Fibroblast of lung (primary cell): Measurements from ENCODE around the gene STAT5A. TPM values are rescaled to one million over a fixed set of nuclear protein-coding genes. Genes with fewer than 3 reads are reported as not detected.

Source experiments
- DNase-seq, 2 donors: peaks; one replicate each; pipeline versions ENCODE4 v3.0.0 to v3.0.0-alpha.2; 2010; ENCODE audit warnings: low read depth in 2 of 2
- H2AFZ ChIP-seq: 2 replicates; pipeline ENCODE4 v1.5.1; 2012; ENCODE audit warnings: low read length, control low read depth, inconsistent platforms
- H3K27ac ChIP-seq: 2 replicates; pipeline ENCODE4 v1.5.1; 2011; ENCODE audit warnings: low read length, control low read depth; ENCODE audit not compliant: insufficient read depth
- H3K27me3 ChIP-seq: 2 replicates; pipeline ENCODE4 v1.5.1; 2011; ENCODE audit warnings: mild to moderate bottlenecking, low read length; ENCODE audit not compliant: control insufficient read depth, insufficient read depth
- H3K36me3 ChIP-seq: 2 replicates; pipeline ENCODE4 v1.5.1; 2011; ENCODE audit warnings: low read length; ENCODE audit not compliant: control insufficient read depth, insufficient read depth
- H3K4me1 ChIP-seq: 2 replicates; pipeline ENCODE4 v1.5.1; 2011; ENCODE audit warnings: low read length; ENCODE audit not compliant: control insufficient read depth, insufficient read depth; ENCODE audit errors: extremely low read depth
- H3K4me2 ChIP-seq: 2 replicates; pipeline ENCODE4 v1.5.1; 2011; ENCODE audit warnings: low read length, control low read depth; ENCODE audit not compliant: insufficient read depth; ENCODE audit errors: extremely low read depth
- H3K4me3 ChIP-seq, 4 experiments: fragments of 200-600 bp in 1 of 4; sonication (generic) in 1 of 4; replicated peaks in 1 of 4; 2 replicates each; pipeline ENCODE4 v1.5.1; 2011 to 2016; ENCODE audit warnings: low read length in 4 of 4, low read depth in 3 of 4, mild to moderate bottlenecking in 3 of 4, control low read depth in 2 of 4, inconsistent platforms in 1 of 4, mixed read lengths in 1 of 4; ENCODE audit not compliant: insufficient read depth in 1 of 4; ENCODE audit errors: control extremely low read depth in 1 of 4
- H3K79me2 ChIP-seq: 2 replicates; pipeline ENCODE4 v1.5.1; 2012; ENCODE audit warnings: mild to moderate bottlenecking, low read length, inconsistent platforms; ENCODE audit not compliant: control insufficient read depth, insufficient read depth
- H3K9ac ChIP-seq: 2 replicates; pipeline ENCODE4 v1.5.1; 2011; ENCODE audit warnings: mild to moderate bottlenecking, low read length, control low read depth; ENCODE audit not compliant: insufficient read depth
- H3K9me3 ChIP-seq: 2 replicates; pipeline ENCODE4 v1.5.1; 2012; ENCODE audit warnings: low read depth, low read length; ENCODE audit not compliant: control insufficient read depth, insufficient read depth
- H4K20me1 ChIP-seq: 2 replicates; pipeline ENCODE4 v1.5.1; 2011; ENCODE audit warnings: low read length; ENCODE audit not compliant: control insufficient read depth, insufficient read depth; ENCODE audit errors: extremely low read depth
- CTCF ChIP-seq, 2 donors: IDR thresholded peaks in 1 of 2; conservative IDR thresholded peaks in 1 of 2; 1 replicate in 1 of 2; 2 replicates in 1 of 2; pipeline ENCODE4 v1.5.1; 2011 to 2012; ENCODE audit warnings: low read length in 2 of 2, control low read depth in 1 of 2, inconsistent platforms in 1 of 2, low read depth in 1 of 2, mild to moderate bottlenecking in 1 of 2
- EZH2 ChIP-seq: IDR thresholded peaks from 2 replicates; pipeline ENCODE4 v1.5.1; 2012; ENCODE audit warnings: low read length, control low read depth, mild to moderate bottlenecking; ENCODE audit errors: missing control alignments
- polyA plus RNA-seq, 2 donors: library from polyadenylated mRNA; depleted of rRNA in 1 of 2; stranded (reverse) in 1 of 2; unstranded in 1 of 2; fragments of >200 nt; gene quantifications; 2 replicates each; pipeline ENCODE4 v1.2.1, GENCODE V29; 2011 to 2012; ENCODE audit warnings: missing spikeins in 1 of 2
- total RNA-seq: library from RNA; depleted of rRNA; stranded (reverse); fragments of >200 nt; gene quantifications from 2 replicates; pipeline ENCODE4 v1.2.1, GENCODE V29; 2014

Gene STAT5A
- total and polyA plus RNA-seq, 2 donors (not counting 1 experiment from before 2014, with no cell fraction given): 6.9 to 28.4 TPM

- DNase-seq: peak; percentile 43 to 95
- H4K20me1 ChIP-seq: no peaks in the 10 kb centered on the region
- no peaks in the 10 kb centered on the region for H3K9me3 ChIP-seq
- H3K27me3 ChIP-seq: no peaks in the 10 kb centered on the region
- H3K4me2 ChIP-seq: no peak overlapping the region
- H3K27ac ChIP-seq: peak overlapping the region; percentile 22
- TF ChIP-seq CTCF (conservative IDR thresholded peaks at IDR 0.05 in 1 of 2, IDR thresholded peaks at IDR 0.05 in 1 of 2; ENCODE audit: low read depth in 1 of 2, low read length in 2 of 2): no peak
- no peak for TF ChIP-seq EZH2
- peaks cover 21% of the 10 kb centered on the region for H3K36me3 ChIP-seq
- no peak overlapping the region for H3K4me3 ChIP-seq
- H2AFZ ChIP-seq: no peak overlapping the region
- no peaks in the 10 kb centered on the region for H3K79me2 ChIP-seq
- H3K4me1 ChIP-seq: peaks cover 10% of the 10 kb centered on the region
- no peak overlapping the region for H3K9ac ChIP-seq
Observed at GRCh38 chr17:42325026-42325425, 36.7 kb downstream of the STAT5A start.

- no peaks in the 10 kb centered on the region for H3K27me3 ChIP-seq
- no peaks in the 10 kb centered on the region for H3K79me2 ChIP-seq
- no peaks in the 10 kb centered on the region for H4K20me1 ChIP-seq
- H3K4me1 ChIP-seq: peaks cover 10% of the 10 kb centered on the region
- no peaks in the 10 kb centered on the region for H3K9me3 ChIP-seq
- peaks cover 20% of the 10 kb centered on the region for H3K36me3 ChIP-seq
- H3K27ac ChIP-seq: peak overlapping the region; percentile 66
- H3K4me3 ChIP-seq: no peak overlapping the region
- H3K4me2 ChIP-seq: peak overlapping the region; percentile 51
- peak; percentile 18 to 91 for DNase-seq
- H2AFZ ChIP-seq: no peak overlapping the region
- no peak overlapping the region for H3K9ac ChIP-seq
- no peak for TF ChIP-seq EZH2
- TF ChIP-seq CTCF (conservative IDR thresholded peaks at IDR 0.05 in 1 of 2, IDR thresholded peaks at IDR 0.05 in 1 of 2; ENCODE audit: low read depth in 1 of 2, low read length in 2 of 2): no peak
Observed at GRCh38 chr17:42329025-42329976, 41.0 kb downstream of the STAT5A start.

- Histone ChIP-seq H3K4me1 (peaks cover 3% of the 10 kb centered on the region), H3K27me3 (no peaks in the 10 kb centered on the region), H2AFZ (no peak overlapping the region), H3K27ac (no peak overlapping the region), H3K9ac (no peak overlapping the region), H4K20me1 (no peaks in the 10 kb centered on the region), H3K4me2 (no peak overlapping the region), H3K9me3 (no peaks in the 10 kb centered on the region), H3K4me3 (no peak overlapping the region), H3K79me2 (no peaks in the 10 kb centered on the region), H3K36me3 (peaks cover 26% of the 10 kb centered on the region)
- TF ChIP-seq EZH2 (no peak), CTCF (conservative IDR thresholded peaks at IDR 0.05 in 1 of 2, IDR thresholded peaks at IDR 0.05 in 1 of 2; ENCODE audit: low read depth in 1 of 2, low read length in 2 of 2) (no peak)
- no peak for DNase-seq
Observed at GRCh38 chr17:42333053-42333452, 44.8 kb downstream of the STAT5A start.
